Measurements from ENCODE around the gene TP73.

TP73 gene

DNA sequence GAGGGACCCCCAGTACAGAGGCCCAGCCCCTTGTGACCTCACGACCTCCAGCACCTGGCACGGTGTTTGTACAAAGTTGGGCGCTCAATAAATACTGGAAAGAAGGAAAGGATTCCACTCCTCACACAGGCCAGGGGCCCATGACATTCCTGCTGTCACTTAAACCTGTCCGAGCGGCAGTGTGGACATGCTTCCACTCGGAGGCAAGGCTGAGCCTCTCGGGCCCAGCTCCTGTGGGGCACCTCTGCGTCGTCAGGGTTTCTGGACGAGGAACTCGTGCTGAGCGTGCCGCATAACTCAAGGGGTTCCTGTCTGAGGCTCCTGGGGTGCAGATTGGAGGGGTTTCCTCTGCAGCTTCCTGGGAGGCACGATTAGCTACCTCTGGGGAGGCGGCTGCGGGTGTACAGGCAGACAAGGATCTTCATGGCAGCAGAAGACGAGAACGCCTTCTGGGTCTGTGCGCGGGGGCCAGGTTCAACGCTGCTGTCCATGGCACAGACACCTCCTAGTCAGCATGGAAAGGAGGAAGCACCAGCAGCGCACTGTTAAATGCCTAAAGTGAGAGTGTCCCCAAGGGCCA lies 116.6 kb downstream of the TP73 start:
- no peak for DNase-seq (ENCODE audit: low read depth)

DNA sequence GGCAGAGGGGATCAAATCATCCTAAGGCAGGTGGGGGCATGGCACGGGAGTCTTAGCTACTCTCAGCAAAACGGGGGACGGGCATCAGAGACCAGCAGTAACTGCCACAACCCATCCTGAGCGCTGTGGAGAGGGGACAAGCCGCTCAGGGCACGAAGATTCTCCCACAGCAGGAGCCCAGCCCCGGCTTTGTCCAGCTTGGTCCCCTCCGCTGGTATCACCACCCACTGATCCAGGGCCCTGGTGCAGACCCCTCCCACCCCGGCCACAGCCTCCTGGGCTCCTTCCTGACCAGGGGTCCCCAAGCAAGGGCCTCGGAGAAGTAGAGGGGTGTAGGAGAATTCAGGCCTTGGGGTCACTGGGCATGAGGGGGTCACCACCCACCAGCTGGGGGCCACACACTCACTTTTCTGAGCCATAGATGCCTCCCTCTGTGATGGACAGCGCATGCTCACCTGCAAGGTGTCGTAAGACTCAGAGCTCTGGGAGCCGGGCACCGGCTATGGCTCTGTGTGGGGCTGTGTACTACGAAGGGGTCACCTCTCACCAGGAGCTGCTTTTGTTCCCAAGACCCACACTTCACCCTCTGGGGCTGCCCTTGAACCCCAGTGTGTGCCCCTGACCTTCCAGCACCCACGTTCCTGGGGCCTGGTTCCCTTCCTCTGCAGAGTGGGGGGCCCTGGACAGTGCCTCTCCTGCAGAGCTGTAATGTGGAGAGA lies 117.9 kb downstream of the TP73 start:
- DNase-seq (ENCODE audit: low read depth): no peak

DNA sequence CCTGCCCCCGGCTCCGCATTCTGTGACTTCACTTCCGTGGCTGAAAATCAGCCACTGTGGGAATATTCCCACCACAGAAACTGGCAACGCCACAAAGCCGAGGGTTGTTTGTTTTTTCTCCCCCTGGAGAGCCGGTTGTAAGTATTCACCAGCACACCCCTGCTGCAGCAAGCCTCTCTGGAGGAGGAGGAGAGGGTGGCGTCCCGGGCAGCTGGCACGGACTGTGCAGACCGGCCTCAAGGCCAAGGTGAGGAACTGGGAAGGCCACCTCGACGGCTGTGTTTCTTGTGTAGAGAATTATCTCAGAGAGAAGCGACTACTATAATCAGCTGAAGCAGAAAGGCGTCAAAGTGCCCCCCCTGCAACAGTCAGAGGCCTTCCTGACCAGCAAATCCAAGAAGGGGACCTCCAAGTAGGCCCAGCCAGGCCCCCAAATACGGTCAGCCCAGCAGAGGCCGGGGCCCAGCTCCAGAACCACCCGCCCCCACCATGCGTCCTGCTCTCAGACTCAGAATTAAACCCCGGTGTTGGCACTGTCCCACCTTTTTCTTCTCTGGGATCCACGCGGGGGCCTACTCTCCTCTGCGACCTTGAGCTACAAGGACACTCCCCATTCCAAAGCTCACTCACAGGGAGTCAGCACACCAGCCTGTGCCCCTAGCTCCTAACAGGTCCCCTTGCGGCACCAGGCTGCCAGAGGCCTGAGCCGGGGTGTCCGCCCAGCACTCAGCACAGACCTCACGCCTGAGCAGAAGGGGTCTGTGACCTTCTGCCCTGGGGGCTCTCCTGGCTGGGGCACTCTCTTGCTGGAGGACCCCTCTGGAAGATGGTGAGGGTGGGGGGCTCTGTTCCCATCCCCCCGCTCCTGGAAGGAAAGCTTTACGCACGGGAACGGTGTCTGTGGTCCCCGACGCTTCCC lies 119.1 kb downstream of the TP73 start:
- no peak for DNase-seq (ENCODE audit: low read depth)

DNA sequence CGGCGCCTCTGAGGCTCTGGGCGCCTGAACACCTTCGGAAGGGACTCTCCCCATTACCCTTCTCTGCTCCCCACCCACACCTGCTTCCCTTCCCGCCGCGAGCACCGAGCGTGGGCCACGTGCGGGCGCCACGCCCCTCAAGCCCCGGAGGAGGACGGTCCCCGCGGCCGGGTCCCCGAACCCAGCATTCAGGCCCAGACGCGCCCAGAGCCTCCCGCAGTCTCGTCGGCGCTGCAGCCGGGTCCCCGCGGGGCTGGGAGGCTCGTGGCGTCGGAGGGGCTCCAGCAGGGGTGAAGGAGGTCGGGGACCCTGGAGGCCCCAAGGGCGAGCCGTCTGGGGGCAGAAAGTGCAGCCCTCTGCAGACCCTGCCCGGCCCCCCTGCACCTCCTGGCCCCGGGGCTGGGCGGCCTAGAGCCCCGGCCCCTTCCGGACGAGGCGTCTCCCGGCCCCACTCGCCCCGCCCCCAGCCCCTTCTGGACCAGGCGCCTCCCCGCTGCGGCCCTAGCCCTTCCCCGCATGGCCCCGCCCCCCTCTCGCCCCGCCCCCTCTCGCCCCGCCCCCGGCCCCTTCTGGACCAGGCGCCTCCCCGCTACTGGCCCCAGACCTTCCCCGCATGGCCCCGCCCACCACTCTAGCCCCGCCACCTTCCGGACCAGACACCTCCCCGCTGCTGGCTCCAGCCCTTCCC lies 119.9 kb downstream of the TP73 start:
- peak; percentile 85 for DNase-seq (ENCODE audit: low read depth)

DNA sequence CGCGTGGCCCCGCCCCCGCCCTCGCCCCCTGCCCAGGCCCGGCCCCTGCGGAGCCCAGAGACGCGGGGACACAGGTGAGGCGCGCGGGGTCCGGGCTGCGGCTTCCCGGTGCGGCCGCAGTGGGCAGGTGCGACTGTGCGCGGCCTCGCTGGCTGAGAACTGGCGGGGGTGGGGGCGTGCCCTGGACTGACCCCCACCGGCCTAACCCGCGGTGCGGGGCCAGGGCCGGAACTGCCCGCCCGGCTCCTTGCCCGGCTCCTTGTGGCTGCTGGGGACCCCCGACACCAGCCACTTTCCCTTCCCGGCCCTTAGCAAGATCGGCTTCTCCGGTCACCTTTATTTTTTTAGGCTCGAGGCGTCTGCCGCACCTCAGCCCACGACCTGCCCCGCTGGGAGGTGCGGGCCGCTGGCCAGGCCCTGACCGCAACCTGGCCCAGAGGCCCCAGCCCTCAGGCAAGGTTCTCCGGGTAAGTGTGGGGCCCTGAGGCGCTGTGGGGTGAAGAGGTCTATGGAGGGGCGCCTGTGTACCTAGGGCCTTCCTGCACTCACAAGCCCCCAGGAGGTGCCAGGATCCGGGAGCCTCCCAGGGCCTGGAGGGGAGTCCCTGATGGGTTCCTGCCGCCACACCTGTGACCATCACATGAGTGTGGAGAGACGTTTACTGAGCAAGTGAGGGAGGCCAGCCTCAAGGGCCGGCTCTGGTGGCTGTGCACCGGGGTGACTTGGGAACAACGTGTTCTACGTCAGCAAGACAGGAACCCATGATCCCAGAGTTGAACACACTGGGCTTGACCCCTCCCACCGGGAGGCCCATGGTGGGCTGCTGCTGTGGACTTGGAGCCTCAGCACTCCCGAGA lies 120.6 kb downstream of the TP73 start, which contains the start of gene SMIM1:
SMIM1 (plus strand) TSS at position 35 of the 857 bp plus-strand sequence. CDS start 2,625 bp downstream, outside the sequence.
- no peak for DNase-seq (ENCODE audit: low read depth)

DNA sequence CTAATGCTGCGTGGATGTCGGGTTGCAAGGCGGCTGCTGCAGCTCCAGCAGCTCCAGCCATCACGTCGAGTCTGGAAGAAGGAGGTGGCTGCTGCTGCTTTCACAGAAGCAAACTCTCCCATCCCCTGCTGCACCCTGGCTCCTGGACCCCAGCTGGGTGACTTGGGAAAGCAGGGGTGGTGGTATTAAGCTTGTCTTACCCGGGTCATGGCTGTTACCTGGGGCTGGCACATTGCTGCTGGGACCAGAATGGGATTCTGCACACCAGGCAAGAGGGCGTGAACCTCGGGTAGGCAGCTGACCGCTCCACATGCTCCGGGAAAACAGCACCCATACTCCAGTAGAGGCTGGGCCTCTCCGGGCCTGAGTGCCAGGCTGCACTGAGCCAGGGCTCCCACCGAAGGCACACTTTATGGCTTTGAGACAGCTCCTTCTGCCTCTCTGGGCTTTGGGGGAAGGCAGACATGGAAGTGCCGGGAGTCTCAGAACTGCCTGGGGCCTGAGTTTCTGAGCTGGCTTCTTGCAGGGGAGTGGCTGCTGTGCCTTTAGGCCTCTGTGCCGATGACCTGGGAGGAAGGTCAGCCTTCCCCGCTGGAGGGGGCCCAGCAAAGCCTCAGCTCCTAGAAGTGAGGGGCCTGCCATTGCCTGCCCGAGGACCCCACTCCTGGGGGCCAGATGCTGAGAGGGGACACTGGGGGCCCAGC lies 121.4 kb downstream of the TP73 start:
- no peak for DNase-seq (ENCODE audit: low read depth)

DNA sequence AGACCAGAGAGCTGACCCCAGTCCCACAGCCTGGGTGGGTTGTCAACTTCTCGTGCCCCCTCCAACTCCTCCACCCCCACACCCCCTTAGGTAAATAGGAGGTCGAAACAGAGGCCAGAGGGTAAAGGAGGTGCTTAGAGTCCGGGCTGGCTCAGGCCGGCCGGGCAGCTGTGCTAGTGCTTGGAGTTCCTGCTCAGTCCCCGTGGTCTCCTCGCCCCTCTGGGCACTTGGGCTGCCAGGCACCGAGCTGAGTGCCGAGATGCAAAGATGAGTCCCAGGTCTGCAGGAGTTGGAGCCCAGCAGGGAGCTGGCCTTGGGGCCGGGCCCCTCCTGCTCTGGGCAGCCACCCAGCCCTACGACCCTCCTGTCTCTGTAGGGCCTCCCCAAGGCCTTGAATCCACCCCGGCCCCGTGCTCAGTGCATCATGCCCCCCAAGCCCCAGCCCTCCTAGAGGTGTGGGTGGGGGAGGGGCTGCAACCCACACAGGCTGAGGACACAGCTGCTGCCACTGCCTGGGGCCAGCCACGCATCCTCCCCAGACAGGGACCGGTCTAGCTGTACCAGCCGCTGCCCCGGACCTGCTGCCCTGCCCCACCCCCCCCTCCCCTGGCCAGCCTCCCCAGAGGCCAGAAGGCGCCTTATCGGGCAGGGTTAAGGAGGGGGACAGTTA lies 122.1 kb downstream of the TP73 start:
- DNase-seq (ENCODE audit: low read depth): no peak

DNA sequence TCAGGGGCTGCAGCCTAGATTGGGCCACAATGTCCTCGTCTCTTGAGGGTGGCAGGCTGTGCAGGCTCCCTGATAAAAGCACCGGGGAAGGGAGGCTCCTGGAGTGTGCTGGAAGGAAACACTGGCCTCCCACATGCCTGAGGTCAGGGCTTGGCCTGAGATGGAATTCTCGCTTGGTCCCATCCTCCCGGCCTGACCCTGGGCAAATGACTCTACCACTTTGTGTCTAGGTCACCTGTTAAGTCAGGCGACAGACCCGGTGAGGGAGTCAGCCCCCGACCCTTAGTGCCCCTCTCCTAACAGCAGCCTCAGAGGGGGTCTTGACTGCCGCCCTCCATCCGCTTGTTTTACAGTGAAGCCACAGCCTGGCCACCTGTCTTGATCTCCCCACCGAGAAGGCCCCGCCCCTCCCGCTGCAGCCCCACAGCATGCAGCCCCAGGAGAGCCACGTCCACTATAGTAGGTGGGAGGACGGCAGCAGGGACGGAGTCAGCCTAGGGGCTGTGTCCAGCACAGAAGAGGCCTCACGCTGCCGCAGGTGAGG lies 122.7 kb downstream of the TP73 start:
- peak; percentile 38 for DNase-seq (ENCODE audit: low read depth)

DNA sequence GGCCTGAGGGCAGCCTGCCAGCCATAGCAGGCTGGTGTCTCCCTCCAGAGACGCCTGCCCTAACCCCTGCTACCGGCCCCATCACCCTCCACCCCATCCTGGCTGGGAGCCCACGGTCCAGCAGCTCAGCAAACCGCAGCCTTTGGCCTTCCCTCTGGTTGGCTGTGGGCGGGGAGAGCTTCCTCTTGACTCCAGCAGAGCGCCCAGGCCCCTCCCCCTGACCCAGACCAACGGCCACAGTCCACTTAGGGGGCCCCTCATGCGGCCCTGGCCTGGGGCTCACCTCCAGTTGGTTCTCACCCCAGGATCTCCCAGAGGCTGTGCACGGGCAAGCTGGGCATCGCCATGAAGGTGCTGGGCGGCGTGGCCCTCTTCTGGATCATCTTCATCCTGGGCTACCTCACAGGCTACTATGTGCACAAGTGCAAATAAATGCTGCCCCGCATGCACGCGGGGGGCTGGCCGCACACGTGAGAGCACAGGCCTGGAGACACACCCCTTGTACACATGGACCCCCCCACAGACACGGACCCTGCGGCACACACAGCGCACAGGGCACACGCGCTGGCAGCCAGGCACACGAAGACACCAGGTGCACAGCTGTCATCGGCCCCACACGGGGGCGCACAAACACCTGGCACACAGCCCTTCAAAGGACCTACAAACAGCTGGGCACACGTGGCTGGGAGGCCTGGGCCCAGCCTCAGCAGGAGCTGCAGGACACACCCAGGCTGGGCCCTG lies 123.3 kb downstream of the TP73 start:
- DNase-seq (ENCODE audit: low read depth): peak; percentile 68

DNA sequence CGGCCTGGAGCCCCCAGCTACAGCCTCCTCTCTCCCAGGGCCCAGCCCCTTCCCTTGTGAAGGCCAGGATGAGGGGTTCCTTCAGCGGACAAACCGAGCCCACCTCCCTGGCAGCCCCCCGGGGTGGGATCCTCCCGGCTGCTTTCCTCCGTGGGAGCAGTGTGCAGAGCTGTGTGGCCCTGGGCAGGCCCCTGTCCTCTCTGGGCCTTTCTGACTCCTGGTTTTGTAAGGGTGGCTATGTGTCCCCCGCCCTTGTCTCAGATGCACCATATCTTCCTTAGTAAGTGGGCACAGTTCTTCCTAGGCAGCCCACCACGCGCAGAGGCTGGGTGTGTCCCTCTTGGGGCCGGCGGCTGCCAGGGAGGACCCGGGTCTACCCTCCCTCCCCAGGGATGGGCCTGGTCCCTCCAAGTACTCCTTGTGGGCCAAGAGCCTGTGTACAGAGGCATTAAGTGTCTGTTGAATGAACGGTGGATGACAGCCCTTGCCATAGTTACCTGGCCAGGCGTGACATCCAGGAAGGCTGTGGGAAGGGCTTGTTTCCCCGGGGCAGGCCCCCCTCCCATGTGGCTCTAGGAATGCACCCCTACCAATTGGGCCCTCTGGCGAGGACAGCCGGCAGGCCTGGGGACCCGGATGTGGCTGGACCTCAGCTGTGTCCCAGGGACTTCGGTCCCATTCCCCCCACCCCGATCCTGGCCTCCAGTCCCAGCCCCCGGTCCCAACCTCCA lies 124.1 kb downstream of the TP73 start:
- DNase-seq (ENCODE audit: low read depth): no peak

DNA sequence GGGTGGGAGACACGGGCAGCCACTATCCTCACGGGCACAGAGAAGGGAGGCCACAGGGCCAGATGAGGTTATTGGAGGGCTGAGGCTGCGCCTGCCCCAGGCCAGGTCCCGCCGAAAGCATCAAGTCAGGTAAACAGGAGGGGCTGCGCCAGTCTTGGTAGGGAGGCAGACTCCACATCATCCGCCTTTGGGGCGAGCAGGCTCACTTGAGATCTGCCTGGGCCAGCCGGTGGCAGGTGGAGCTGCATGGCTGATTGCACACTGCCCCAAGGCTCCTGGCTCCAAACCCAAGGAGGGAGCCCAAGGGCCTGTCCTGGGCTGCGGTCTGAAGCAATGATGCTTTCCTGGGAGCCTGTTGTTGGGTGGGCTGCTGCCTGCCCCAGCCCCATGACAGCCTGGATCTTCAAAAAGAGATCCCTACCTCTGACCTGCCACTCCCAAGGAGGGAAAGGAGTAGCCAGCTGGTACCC lies 124.8 kb downstream of the TP73 start:
- no peak for DNase-seq (ENCODE audit: low read depth)

DNA sequence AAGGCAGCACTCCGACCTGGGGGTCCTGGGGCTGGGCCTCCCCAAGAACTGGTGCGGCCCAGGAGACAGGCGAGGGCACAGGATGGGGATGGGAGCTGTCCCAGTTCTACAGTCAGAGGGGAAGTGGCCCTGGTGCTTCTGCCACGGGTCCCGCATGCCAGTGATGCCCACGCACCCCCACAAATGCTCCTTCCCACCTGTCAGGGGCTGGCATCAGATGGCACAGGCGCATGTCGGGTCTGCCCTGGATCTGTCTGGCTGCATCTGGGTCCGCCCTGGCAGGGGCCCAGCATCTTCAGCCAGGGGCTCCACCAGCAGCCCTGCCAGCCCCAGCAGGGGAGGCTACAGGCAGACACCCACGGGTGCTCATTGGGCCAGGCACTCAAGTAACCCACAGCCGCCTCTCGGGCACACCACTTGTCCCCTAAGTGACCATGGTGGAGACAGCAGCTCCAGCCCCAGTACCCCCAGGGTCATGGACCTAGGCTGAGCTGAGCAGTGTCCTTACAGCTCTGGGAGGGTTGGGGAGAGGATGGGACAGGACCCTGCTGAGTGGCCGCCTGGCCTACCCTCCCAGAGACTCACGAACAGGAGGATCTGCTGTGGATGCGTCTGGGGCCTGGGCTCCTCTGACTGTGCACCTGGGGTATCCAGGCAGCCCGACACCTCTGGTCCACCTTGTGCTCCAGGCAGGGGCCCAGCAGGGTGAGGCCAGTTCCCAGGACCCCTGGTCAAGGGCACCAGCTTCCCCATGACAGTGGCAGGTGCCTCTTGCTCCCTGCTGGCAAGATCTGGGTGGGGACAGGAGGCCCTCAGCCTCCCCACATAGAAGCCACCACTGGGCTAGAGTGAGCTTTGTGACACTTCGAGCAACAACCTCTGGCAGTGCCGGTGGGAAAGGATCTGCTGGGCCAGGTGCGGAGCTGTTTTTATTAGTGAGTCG lies 125.6 kb downstream of the TP73 start:
- DNase-seq (ENCODE audit: low read depth): no peak

DNA sequence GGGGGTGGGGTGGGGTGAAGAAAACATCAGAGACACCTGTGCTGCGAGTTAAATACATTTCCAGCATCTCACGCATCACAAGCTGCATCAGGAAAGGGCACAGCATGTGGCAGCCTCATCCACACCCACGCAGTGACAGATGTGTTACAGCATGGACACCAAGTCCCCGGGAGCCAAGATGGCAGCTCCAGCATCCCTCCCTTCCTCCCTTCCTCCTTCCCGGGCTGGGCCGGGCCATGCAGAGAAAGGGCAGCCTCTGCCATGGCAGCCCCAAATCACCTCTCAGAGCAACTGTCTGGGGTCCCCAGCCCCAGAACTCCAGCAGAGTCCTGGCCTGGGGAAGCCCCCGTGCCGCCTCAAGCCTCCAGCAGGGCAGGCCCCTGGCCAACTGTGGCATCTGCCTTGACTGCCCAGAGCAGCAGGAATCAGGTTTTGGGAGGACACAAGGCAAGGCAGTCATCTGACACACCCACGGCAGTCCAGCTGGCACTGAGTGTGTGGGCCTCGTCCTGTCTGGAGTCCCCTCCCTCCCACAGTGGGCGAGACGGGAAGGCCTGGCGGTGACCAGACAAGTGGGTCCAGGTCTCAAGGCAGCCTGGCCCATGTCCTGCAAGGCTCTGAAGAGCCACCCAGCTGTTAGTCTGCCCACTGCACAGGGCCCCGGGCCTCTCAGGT lies 126.4 kb downstream of the TP73 start:
- no peak for DNase-seq (ENCODE audit: low read depth)

DNA sequence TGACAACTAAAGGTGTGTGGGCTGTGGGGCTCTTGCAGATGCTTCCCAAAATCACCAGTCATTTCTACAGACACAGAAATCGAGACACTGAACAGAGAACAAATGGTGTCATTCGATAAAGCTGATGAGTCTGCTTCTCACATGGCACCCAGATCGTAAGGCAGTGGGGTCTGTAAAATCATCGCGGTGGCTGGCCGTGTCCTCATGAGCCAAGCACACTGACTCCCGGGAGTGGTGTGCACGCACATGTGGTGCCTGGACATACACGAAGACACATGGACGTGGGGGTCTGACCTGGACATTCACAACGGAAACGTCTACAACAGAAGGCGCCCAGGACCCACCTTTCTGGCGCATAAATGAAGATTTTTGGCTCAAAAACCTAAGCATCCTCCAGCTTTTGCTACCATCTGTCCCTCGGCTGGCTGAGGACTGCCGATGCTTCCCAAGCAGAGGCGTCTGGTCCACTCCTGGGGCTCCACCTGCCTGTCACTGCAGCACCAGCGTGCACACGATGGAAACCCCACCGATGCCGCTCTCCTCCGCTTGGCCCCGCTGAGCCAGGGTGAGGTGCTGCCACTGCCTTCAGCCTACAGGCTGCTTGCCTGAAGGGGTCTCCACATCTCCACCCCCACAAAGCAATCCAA lies 127.1 kb downstream of the TP73 start:
- DNase-seq (ENCODE audit: low read depth): no peak

DNA sequence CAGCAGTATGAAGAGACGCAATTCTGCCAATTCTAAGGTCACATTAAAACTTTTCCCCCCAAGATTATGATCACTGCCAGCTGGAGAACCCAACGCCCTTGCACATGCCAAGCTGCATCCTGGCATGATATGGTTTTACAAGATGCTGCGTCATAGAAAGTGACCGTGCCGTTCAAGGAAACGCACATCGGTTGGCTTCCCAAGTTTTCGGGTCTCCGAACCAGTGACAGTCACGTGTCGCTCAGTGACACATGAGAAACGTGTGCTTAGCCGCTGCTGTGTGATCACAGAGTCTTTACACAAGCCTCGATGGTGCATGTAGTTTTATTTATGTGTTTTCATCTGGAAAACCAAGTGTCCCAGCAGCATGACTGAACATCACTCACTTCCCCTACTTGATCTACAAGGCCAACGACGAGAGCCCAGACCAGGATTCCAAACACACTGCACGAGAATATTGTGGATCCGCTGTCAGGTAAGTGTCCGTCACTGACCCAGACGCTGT lies 127.6 kb downstream of the TP73 start:
- no peak for DNase-seq (ENCODE audit: low read depth)

DNA sequence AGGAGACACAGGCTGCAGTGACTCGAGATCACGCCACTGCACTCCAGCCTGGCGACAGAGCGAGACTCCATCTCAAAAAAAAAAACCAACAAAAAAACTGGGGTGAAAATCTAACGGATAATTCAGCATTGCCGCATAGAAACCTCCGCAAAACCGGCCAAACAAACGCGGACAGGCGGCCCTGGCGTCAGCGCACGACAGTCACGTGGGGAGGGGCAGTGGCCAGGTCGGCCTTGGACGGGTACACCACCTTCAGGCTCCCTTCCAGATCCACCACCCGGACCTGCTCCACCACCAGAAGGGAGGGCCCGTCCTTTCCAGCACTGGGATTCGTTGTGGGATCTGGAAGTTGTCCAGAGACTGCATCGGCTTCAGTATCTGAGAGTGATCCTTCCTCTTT lies 128.6 kb downstream of the TP73 start:
- DNase-seq (ENCODE audit: low read depth): no peak

Measured in EH (cell line).